ENCODE results near the gene CEP95.
A peak's percentile ranks its signal among the peaks of the same experiment; 100 is the strongest.

DNA sequence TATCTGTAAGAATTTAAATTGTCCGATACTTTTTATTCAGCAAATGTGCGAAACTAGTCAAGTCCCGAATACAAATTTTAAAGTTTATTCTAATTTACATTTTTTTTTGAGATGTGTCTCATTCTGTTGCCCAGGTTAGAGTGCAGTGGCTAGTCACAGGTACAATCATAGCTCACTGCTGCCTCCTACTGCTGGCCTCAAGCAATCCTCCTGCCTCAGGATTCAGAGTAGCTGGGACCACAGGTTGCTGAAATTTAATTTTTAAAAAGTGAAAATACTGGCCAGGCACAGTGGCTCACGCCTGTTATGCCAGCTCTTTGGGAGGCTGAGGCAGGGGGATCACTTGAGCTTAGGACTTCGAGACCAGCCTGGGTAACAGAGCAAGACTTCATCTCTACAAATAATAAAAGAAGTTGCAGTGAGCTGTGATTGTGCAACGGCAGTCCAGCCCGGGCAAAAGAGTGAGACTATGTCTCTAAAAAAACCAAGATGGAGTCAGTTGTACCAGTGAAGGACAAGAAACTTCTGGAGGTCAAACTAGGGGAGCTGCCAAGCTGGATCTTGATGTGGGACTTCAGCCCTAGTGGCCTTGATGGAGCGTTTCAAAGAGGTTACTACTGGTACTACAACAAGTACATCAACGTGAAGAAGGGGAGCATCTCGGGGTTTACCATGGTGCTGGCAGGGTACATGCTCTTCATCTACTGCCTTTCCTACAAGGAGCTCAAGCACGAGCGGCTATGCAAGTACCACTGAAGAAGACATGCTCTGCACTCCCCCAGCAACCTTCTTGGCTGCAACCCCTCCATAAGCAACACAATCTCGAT is 15.5 kb upstream of the CEP95 start:
- TF ChIP-seq, protein P1, sequence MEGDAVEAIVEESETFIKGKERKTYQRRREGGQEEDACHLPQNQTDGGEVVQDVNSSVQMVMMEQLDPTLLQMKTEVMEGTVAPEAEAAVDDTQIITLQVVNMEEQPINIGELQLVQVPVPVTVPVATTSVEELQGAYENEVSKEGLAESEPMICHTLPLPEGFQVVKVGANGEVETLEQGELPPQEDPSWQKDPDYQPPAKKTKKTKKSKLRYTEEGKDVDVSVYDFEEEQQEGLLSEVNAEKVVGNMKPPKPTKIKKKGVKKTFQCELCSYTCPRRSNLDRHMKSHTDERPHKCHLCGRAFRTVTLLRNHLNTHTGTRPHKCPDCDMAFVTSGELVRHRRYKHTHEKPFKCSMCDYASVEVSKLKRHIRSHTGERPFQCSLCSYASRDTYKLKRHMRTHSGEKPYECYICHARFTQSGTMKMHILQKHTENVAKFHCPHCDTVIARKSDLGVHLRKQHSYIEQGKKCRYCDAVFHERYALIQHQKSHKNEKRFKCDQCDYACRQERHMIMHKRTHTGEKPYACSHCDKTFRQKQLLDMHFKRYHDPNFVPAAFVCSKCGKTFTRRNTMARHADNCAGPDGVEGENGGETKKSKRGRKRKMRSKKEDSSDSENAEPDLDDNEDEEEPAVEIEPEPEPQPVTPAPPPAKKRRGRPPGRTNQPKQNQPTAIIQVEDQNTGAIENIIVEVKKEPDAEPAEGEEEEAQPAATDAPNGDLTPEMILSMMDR (IDR thresholded peaks at IDR 0.05) = peak; percentile 22 to 67 (median 49)
- no peak for TF ChIP-seq POLR2A (IDR thresholded peaks at IDR 0.05)

All from heart left ventricle (tissue), 13 donors.